ENCODE measurements around the gene FNDC10.
A peak's percentile ranks its signal among the peaks of the same experiment; 100 is the strongest.

The FNDC10 gene

DNA sequence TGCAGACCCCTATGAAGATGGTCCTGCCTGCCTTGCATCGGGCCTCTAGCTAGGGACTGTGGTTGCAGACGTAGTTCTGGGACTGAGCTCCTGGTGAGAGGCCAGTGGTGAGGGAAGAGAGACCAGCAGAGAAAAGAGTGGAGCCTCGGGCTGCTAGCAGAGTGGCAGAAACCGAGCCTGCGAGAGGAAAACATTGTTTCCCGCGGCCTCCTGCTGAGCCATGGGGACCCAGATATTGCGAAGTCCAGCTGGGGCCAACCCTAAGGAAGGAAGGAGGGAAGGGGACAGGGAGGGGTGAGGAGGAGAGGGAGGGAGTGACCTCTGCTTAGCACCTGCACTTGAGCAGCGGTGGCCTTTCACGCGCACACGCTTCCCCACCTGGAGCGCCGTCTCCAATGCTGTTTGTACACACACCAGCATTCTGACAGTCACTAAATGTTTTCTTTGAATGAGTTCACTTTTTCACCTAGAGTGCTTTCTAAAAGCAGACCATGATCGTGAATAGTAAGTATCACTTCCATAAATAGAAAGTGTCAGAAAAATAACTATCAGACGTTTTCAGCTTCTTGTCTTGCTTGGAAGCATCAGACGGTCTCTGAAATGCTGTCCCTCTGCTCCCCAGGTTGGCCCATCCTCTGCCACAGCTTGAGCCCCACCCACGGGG, 2.5 kb upstream of the FNDC10 start:
- Histone ChIP-seq H2AFZ (ENCODE audit: insufficient read depth, low read length, poor library complexity) (no peak overlapping the region), H3K9me3 (ENCODE audit: insufficient read depth, low read depth, low read length) (peaks cover 11% of the 10 kb centered on the region), H4K91ac (ENCODE audit: low read depth, low read length) (no peak overlapping the region), H3K36me3 (ENCODE audit: control insufficient read depth in 1 of 2, insufficient read depth in 2 of 2, low read length in 2 of 2) (no peaks in the 10 kb centered on the region), H2AK5ac (ENCODE audit: low read length) (no peak overlapping the region), H2BK120ac (ENCODE audit: insufficient read depth, low read length, poor library complexity) (no peak overlapping the region), H3K27me3 (ENCODE audit: insufficient read depth, low read length) (peaks cover 26% of the 10 kb centered on the region), H3K79me2 (ENCODE audit: control insufficient read depth, insufficient read depth, low read length, poor library complexity) (no peaks in the 10 kb centered on the region), H4K8ac (ENCODE audit: low read depth, low read length) (no peak overlapping the region), H3K4me2 (ENCODE audit: low read length) (no peak overlapping the region), H3K18ac (ENCODE audit: low read length) (no peak overlapping the region), H3K4me1 (ENCODE audit: control insufficient read depth in 1 of 2, insufficient read depth in 2 of 2, low read length in 2 of 2) (peaks cover 9% of the 10 kb centered on the region in 2 experiments), H3K79me1 (ENCODE audit: low read length) (no peaks in the 10 kb centered on the region), H3K14ac (ENCODE audit: low read length) (no peak overlapping the region), H2BK5ac (ENCODE audit: low read depth, low read length, poor library complexity) (no peak overlapping the region), H3K27ac (ENCODE audit: low read depth, low read length) (no peak overlapping the region), H3K23ac (ENCODE audit: low read length) (no peak overlapping the region), H3K4ac (ENCODE audit: low read depth, low read length) (no peak overlapping the region), H3K9ac (ENCODE audit: low read length) (no peak overlapping the region), H3K4me3 (ENCODE audit: low read depth, low read length) (no peak overlapping the region), H4K12ac (ENCODE audit: low read depth, low read length) (no peak overlapping the region), H2BK12ac (ENCODE audit: low read length) (no peak overlapping the region)
- no CpG with 5 or more reads among the region's 18 CpGs for WGBS (ENCODE audit: extremely low coverage, insufficient coverage, insufficient read length)
- DNase-seq: no peak

DNA sequence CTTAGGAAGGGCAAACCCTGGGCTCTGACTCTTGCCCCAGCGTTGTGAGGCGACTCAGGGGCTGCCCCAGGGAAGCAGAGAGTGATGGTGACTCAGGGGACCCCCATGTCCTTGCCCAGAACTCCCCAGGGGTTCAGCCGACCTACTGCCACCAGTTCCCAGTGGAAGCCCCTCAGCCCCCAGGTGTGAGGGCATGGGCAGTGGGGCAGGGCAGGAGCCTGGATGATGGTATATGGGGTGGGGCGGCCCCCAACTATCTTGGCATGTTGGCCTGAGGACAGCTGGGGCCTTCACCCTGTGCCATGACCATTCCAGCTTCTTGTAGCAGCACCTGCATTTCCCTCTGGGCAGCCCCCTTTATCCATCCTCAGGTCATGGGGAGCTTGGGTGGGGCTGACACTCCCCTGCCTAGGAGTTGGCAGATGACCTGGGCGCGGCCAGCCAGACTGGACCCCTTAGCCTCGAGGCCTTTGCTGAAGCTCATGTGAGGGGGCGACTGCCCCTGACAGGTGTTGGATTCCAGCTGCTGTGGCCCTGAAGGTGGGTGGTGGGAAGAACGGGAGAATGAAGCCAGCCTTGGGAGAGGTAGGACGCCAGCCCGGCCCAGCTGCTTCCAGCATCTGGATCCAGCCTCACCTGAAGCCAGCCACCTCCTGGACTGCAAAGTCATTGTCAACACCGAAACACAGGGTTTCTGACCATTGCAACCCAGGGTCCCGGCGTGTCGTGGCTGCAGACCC, 1.8 kb upstream of the FNDC10 start:
- no peak overlapping the region for H2AK5ac ChIP-seq (ENCODE audit: low read length)
- no peak overlapping the region for H3K27ac ChIP-seq (ENCODE audit: low read depth, low read length)
- H3K23ac ChIP-seq (ENCODE audit: low read length): no peak overlapping the region
- H3K18ac ChIP-seq (ENCODE audit: low read length): no peak overlapping the region
- no CpG with 5 or more reads among the region's 15 CpGs for WGBS (ENCODE audit: extremely low coverage, insufficient coverage, insufficient read length)
- H4K12ac ChIP-seq (ENCODE audit: low read depth, low read length): no peak overlapping the region
- no peak overlapping the region for H3K4me2 ChIP-seq (ENCODE audit: low read length)
- H3K79me1 ChIP-seq (ENCODE audit: low read length): no peaks in the 10 kb centered on the region
- no peak overlapping the region for H3K9ac ChIP-seq (ENCODE audit: low read length)
- no peak overlapping the region for H2BK5ac ChIP-seq (ENCODE audit: low read depth, low read length, poor library complexity)
- H3K27me3 ChIP-seq (ENCODE audit: insufficient read depth, low read length): peaks cover 26% of the 10 kb centered on the region
- no peak for DNase-seq
- H3K79me2 ChIP-seq (ENCODE audit: control insufficient read depth, insufficient read depth, low read length, poor library complexity): no peaks in the 10 kb centered on the region
- no peak overlapping the region for H2BK12ac ChIP-seq (ENCODE audit: low read length)
- H3K36me3 ChIP-seq (ENCODE audit: control insufficient read depth in 1 of 2, insufficient read depth in 2 of 2, low read length in 2 of 2): no peaks in the 10 kb centered on the region
- H3K4me1 ChIP-seq (ENCODE audit: control insufficient read depth in 1 of 2, insufficient read depth in 2 of 2, low read length in 2 of 2): peaks cover 9% of the 10 kb centered on the region in 2 experiments
- no peak overlapping the region for H3K14ac ChIP-seq (ENCODE audit: low read length)
- H3K9me3 ChIP-seq (ENCODE audit: insufficient read depth, low read depth, low read length): peaks cover 11% of the 10 kb centered on the region
- H3K4ac ChIP-seq (ENCODE audit: low read depth, low read length): no peak overlapping the region
- no peak overlapping the region for H2BK120ac ChIP-seq (ENCODE audit: insufficient read depth, low read length, poor library complexity)
- no peak overlapping the region for H4K8ac ChIP-seq (ENCODE audit: low read depth, low read length)
- H4K91ac ChIP-seq (ENCODE audit: low read depth, low read length): no peak overlapping the region
- no peak overlapping the region for H2AFZ ChIP-seq (ENCODE audit: insufficient read depth, low read length, poor library complexity)
- no peak overlapping the region for H3K4me3 ChIP-seq (ENCODE audit: low read depth, low read length)

DNA sequence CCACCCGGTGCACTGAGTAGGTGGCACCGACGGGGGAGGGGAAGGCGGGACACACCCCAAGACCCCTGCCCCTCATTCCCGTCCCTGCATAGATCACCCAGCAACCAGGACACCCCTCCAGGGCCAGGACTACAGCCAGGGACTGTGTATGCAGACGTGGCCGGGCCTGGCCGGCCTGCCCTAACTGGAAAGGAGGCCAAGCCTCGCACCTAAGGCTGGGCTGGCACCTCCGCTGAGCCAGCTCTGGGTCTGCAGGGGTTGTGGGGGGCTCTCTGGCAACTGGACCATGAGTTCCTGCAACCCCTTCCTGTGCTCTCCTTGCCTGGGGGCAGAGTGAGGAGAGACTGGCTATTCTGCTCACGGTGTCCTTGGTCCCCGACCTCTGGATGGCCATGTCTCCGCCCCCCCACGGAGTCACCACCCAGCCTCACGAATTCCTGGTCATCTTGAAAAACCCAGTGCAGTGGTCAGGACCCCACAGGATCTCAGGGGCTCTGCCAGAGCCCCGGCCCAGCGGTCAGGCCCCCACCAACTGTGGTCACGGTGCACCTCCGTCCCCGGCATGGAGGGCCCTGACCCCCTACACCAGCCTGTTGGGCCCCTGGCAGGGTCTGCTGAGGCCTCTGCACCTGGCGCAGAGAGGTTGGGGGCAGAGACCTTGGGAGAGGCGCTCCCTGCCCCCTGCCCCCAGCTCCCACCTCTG, 1.1 kb upstream of the FNDC10 start:
- Histone ChIP-seq H3K27me3 (ENCODE audit: insufficient read depth, low read length) (peaks cover 26% of the 10 kb centered on the region), H3K4ac (ENCODE audit: low read depth, low read length) (no peak overlapping the region), H3K9me3 (ENCODE audit: insufficient read depth, low read depth, low read length) (peaks cover 11% of the 10 kb centered on the region), H3K27ac (ENCODE audit: low read depth, low read length) (no peak overlapping the region), H4K8ac (ENCODE audit: low read depth, low read length) (no peak overlapping the region), H3K9ac (ENCODE audit: low read length) (no peak overlapping the region), H3K4me3 (ENCODE audit: low read depth, low read length) (no peak overlapping the region), H4K12ac (ENCODE audit: low read depth, low read length) (no peak overlapping the region), H3K18ac (ENCODE audit: low read length) (no peak overlapping the region), H2BK5ac (ENCODE audit: low read depth, low read length, poor library complexity) (no peak overlapping the region), H3K14ac (ENCODE audit: low read length) (no peak overlapping the region), H2BK120ac (ENCODE audit: insufficient read depth, low read length, poor library complexity) (no peak overlapping the region), H2AFZ (ENCODE audit: insufficient read depth, low read length, poor library complexity) (no peak overlapping the region), H2AK5ac (ENCODE audit: low read length) (no peak overlapping the region), H4K91ac (ENCODE audit: low read depth, low read length) (no peak overlapping the region), H3K23ac (ENCODE audit: low read length) (no peak overlapping the region), H3K4me2 (ENCODE audit: low read length) (no peak overlapping the region), H3K79me1 (ENCODE audit: low read length) (no peaks in the 10 kb centered on the region), H3K36me3 (ENCODE audit: control insufficient read depth in 1 of 2, insufficient read depth in 2 of 2, low read length in 2 of 2) (no peaks in the 10 kb centered on the region), H3K4me1 (ENCODE audit: control insufficient read depth in 1 of 2, insufficient read depth in 2 of 2, low read length in 2 of 2) (peaks cover 9% of the 10 kb centered on the region in 2 experiments), H2BK12ac (ENCODE audit: low read length) (no peak overlapping the region), H3K79me2 (ENCODE audit: control insufficient read depth, insufficient read depth, low read length, poor library complexity) (no peaks in the 10 kb centered on the region)
- no peak for DNase-seq
- no CpG with 5 or more reads among the region's 22 CpGs for WGBS (ENCODE audit: extremely low coverage, insufficient coverage, insufficient read length)

DNA sequence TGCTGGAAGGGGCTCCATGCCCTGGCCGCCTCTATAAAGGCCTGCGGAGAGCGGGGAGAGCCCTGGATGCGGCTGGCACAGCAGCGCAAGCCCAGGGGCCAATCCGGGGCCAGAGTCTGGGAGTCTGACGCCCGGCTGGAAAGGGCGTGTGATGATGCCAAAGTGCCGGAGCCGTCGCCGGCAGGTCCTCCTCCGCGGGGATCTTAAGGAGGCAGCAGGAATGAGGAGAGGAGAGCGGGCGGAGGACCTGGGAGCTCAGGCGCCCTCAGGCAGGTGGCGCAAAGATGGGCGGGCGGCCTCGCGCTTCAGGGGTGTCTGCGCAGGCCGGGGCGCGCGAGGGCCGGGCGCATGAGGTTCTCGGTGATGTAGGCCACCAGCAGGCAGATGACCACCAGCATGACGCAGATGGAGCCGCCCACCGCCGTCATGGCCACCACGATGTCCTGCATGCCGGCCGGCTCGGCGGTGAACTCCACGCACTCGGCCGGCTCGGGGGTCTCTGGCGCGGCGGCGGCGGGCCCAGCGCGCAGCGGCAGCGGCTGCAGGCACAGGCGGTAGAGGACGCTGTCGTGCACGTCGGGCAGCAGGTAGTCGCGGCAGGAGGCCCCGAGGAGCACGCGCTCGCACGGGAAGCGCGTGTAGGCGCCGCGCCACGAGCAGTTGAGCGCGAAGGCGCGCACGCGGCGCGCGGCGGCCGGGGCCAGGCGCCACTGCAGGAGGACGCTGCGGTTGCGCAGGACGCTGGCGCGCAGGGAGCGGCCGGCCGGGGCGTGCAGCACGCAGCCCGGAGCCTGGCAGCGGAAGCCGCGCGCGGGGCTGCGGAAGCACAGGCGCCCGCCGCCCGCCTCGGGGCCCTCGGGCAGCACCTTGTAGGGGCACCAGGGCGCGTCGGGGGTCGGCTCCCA, 653 bp downstream of the FNDC10 start:
- Histone ChIP-seq H2BK12ac (ENCODE audit: low read length) (no peak overlapping the region), H3K4ac (ENCODE audit: low read depth, low read length) (no peak overlapping the region), H2AFZ (ENCODE audit: insufficient read depth, low read length, poor library complexity) (peak overlapping the region; percentile 79), H4K91ac (ENCODE audit: low read depth, low read length) (no peak overlapping the region), H4K8ac (ENCODE audit: low read depth, low read length) (no peak overlapping the region), H3K27me3 (ENCODE audit: insufficient read depth, low read length) (peaks cover 26% of the 10 kb centered on the region), H3K36me3 (ENCODE audit: control insufficient read depth in 1 of 2, insufficient read depth in 2 of 2, low read length in 2 of 2) (no peaks in the 10 kb centered on the region), H3K14ac (ENCODE audit: low read length) (no peak overlapping the region), H3K4me2 (ENCODE audit: low read length) (peak overlapping the region; percentile 68), H3K79me1 (ENCODE audit: low read length) (no peaks in the 10 kb centered on the region), H3K79me2 (ENCODE audit: control insufficient read depth, insufficient read depth, low read length, poor library complexity) (no peaks in the 10 kb centered on the region), H3K23ac (ENCODE audit: low read length) (no peak overlapping the region), H3K27ac (ENCODE audit: low read depth, low read length) (no peak overlapping the region), H2BK5ac (ENCODE audit: low read depth, low read length, poor library complexity) (no peak overlapping the region), H3K4me1 (ENCODE audit: control insufficient read depth in 1 of 2, insufficient read depth in 2 of 2, low read length in 2 of 2) (peaks cover 9% of the 10 kb centered on the region in 2 experiments), H3K4me3 (ENCODE audit: low read depth, low read length) (peak overlapping the region; percentile 19), H4K12ac (ENCODE audit: low read depth, low read length) (no peak overlapping the region), H2AK5ac (ENCODE audit: low read length) (no peak overlapping the region), H3K18ac (ENCODE audit: low read length) (no peak overlapping the region), H2BK120ac (ENCODE audit: insufficient read depth, low read length, poor library complexity) (no peak overlapping the region), H3K9ac (ENCODE audit: low read length) (no peak overlapping the region), H3K9me3 (ENCODE audit: insufficient read depth, low read depth, low read length) (peaks cover 9% of the 10 kb centered on the region)
- DNase-seq: peak in 1 of 2 donors; percentile 47
- no CpG with 5 or more reads among the region's 111 CpGs for WGBS (ENCODE audit: extremely low coverage, insufficient coverage, insufficient read length)
